NCI-H187 (cell line): ENCODE data around the gene PLCH2.
A peak's percentile ranks its signal among the peaks of the same experiment; 100 is the strongest.

Source experiments
- DNase-seq, 2 experiments: peaks; one replicate each; lab custom pipeline; 2025; lab: John Stamatoyannopoulos, UW

Gene PLCH2

DNA sequence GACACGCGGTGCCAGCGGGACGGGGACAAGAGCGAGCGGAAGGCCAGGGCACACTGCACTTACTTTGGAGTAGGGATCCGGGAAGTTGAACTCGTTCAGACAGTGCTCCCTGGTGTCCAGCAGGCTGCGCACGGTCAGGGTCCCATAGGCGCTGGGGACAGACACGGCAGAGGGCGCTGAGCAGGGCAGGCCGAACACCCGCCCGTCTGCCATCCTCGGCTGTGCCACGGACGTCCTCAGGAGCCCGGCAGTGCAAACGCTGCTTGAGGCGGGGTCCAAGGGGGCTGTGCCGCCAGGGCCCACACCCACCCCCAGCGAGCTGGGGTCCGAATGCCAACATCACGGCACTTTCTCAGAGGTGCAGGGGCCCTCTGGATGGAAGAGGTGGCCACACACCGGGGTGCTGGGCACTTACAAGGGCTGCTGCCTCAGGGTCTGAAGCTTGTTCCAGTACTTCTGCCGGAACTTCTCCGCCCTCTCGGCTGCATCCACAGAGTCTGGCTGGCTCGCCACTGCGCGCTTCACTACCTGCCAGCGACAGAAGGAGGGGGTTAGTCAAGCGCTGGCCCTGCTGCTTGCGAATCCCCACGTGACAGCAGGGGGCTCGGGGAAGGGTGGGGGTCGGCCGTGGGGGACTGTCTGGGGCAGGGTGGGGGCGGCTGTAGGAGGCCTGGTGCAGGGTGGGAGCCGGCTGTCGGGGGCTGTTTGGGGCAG lies 38.0 kb downstream of the PLCH2 start:
- DNase-seq = no peak

DNA sequence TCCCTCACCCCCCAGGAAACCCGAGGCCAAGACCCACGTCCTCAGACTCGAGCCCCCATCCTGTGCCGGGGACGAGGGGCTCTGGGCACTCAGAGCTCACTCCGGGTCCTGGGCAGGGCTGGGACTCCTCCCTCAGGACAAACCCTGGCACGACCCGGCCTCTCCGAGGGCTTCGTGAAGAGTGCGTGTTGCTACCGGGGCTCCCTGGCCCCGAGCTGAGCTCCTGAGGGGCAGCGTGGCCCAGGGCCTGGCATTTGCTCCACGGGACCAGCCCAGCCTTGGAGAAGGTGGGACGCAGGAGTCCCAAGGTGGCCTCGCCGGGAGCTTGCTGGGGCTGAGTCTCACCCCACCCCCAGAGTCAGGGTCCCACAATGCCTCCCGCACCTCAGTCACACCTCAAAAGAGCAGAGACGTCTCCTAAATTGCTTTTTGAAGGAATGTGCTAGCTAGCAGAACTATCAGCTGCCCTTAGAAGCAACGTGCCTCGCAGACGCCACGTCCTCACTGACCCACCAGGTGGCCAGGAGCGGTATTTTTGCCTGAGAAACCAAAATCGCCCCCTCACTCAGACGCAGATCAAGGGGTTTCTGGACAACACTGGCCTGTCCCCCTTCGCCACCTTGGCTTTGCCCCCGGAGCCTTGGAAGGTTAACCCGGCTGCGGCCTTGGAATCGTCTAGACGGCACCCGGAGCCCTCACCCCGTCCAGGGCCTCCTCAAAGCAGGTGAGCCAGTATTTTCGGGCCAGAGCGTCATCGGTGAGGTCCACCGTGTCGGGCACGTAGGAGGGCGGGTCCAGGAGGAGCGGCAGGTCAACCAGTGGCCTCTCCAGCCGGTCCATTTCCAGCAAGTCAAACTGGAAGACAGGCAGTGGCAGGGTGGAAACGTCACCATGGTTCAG lies 39.0 kb downstream of the PLCH2 start:
- no peak for DNase-seq

DNA sequence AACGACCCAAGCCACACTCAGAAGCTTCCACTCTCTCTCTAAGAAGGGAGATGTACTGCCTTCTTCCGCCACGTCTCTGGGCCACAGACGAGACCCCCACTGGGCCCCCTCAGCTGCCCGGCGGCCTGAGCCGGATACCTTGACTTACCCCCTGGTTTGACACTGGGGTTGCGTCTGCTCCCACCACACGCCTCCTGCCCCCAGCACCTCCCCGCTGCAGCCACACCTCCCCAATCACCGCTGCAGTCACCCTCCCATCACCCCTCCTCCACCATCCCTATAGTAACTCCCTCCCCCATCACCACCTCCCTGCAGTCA lies 39.6 kb downstream of the PLCH2 start:
- DNase-seq = no peak

DNA sequence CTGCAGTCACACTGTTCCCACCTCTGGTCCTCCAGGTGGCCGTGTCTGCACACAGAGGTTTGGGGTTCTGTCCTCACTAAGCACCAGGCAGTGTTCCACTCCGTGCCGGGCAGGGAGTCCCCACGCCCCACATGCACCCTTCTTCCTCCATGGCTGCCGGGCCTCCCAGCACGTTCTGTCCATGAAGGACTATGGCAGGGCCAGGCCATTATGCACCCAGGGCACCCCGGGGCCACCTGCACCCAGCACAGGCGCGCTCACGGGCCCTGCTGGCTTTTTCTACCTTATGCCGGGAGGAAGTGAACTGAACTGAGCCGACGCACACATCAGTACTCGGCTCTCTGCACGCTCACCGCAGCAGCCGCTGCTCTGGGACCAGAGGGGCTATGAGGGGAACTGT lies 40.0 kb downstream of the PLCH2 start:
- no peak for DNase-seq

DNA sequence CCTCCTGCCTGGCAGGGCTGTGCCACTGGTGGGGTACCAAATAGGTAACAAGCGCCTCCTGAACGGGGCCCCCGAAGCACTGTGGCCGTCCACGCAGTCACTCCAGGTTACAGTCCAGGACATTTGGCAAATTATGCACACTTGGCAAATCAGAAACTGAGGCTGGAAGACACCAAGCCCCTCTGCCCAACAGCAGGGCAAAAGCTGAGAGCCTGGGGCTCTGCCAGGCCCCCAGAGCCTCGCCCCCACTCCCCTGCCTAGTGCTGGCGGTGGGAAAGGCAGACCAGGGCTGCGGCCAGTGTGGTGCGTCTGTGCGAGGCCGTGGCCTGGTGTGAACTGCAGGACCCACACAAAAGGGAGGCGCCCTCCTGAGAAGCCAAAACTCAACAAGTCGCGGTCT lies 40.9 kb downstream of the PLCH2 start:
- no peak for DNase-seq

DNA sequence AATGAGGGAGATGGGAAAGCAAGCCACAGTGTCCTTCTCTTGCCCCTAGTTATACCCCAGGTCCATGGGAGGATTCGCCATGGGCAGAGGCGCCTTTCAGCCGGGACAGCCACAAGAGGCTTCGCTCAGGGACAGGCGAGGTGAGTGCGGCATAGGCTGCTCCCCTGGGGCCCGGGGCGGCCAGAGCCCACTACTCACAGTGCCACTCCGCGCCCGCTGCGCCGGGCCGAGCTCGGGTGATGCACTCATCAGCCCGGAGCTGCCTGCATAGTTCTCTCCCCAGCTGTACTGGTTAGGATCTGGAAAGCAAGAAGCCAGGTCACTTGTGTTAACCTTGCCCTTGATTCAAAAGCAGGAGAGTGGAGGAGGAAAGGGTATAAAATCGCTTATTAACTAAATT lies 41.9 kb downstream of the PLCH2 start:
- DNase-seq = no peak

DNA sequence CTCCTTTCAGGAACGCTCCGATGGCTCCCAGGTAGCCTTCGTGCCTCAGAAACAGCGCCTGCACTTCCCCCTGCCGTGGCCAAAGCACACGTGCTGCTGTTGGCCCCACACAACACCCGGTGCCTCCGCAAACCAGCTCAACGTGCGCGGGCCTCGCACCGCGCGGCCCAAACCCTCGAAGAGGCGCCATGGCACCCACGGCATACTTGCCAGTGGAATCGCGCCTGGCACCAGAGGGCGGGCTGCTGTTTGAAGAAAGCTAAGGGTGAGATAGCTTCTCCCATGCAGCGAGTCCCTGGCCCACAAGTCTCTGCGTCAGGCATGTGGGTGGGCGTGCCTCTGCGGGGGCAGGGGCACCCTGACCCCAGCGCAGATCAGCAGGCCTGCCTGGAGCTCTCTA lies 42.4 kb downstream of the PLCH2 start:
- no peak for DNase-seq

DNA sequence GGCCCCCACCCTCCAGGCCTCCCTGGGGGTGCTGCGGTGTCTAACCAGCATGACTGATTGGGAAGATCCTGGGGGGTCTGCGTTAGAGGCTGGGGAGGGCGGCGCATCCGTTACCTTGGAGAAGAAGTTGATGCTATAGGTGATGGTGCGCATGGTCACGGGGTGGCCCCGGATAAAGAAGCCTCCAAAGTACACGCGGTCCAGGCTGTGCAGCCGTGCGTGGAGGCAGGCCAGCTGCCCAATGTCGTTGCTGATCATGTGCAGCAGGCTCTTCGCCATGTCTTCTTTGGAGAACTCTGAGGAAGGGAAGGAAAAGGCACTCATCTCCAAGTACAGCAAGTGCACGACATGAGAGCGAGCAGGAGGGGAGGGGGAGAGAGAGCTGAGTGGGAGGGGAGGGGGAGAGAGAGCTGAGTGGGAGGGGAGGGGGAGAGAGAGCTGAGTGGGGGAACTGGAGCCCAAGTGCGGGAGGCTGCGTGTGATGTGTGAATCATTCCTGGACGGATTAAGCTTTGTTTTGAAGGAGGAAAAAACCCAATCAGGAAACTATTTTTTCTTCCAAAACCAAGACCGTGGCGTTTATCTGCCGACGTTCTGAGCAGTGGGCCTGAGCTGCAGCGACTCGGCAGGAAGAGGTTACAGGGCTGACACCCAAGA lies 43.1 kb downstream of the PLCH2 start:
- no peak for DNase-seq

DNA sequence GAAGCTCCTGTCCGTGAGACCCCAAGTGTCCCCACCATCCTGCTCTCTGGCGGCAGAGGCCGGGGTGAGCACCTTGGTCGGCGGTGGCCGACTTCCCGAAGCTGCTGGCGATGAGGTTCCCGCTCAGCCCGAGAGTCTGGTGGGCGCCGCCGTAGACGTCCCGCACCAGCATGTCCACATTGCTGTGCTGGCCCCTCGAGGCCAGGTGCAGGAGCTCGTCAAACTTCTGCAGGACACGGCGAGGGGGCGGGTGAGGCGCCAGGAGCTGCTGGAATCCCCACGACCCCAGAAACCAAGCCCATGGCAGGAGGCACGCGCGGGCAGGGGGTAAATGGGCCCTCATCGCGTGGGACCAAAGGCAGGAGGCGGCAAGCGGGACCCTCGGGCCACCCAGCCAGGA lies 43.6 kb downstream of the PLCH2 start:
- DNase-seq = no peak

DNA sequence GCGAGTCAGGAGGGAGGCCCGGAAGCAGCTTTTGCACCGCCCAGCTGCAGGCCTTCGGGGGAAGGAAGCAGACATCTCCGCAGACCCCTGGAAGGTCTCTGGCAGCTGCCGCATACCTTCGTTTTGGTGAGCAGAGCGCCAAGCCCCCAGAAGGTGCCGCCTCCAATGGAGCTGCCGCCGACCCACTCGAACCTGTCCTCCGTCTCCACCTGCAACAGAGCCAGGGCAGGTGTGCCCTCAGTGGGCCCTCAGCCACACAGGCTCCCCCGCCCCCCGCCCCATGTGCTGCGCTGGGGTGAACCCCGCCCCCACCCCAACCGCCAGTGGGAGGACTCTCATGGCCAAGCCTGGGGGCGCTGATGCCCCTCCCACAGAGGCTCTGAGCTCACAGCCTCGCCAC lies 44.1 kb downstream of the PLCH2 start:
- no peak for DNase-seq

DNA sequence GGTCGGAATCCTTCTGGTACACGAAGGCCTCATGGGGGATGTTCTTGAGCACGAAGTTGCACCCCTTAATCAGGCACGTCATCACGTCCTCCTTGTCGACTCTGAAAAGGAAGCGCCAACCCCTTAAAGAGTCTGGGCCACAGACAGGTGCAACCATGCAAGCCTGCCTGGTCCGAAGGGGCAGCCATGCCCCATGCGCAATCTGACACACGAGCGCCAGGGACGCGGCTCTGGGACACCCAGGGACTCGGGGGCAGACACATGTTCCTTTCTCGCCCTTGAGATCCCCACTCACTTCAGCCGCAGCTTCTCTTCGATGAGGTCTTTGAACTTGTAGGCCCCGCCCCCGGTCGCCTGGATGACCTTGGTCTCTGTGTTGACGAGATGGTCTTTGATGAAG lies 44.7 kb downstream of the PLCH2 start:
- no peak for DNase-seq

DNA sequence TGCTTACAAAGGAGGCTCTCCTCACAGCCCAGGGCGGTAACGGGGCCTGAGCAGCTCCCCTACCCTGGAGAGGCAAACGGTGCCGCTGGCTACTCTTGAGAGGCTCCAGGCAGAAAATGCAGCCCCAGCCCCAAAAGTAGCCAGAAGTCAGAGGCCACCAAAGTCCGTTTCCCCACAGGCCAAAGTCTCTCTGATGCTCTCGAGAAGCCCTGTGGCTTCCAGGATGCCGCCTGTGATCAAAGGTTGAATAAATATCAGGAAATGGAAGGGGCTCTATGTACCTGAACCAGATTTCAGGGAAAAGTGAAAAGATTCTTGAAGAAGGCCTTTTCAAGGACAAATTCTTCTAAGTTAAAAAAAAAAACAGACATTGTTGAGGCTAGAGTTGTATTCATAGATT lies 46.1 kb downstream of the PLCH2 start:
- no peak for DNase-seq

DNA sequence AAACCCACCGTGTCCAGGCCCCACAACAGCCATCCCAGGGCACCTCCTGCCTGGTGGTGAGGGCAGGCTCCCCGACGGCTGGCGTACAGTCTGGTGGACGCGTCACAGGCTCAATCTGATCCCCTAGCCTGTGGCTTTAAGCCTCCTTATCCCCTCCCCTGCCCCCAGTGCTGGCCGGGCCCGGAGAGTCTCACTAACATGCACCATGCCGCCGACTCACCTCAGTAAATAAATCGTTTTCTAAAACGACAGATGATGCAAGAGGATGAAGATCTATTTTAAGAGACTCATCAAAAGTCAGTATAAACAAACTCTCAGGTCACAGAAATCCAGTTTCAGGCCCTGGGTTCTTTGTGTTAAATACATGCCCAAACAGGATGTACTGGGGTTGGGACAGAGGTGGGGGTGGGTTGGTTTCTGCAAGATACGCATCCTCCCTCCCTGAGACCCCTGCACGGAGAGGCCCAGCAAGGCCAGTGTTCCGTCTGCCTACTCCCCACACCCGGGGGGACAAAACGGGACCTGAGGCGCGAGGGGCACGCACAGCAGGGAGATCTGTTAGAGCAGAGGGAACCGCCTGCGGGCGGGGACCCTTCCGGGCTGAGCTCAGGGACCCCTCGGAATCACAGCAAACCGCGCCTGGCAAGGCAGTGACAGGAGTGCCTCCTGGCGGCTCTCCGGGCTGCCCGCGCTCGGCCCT lies 47.3 kb downstream of the PLCH2 start:
- DNase-seq = no peak

DNA sequence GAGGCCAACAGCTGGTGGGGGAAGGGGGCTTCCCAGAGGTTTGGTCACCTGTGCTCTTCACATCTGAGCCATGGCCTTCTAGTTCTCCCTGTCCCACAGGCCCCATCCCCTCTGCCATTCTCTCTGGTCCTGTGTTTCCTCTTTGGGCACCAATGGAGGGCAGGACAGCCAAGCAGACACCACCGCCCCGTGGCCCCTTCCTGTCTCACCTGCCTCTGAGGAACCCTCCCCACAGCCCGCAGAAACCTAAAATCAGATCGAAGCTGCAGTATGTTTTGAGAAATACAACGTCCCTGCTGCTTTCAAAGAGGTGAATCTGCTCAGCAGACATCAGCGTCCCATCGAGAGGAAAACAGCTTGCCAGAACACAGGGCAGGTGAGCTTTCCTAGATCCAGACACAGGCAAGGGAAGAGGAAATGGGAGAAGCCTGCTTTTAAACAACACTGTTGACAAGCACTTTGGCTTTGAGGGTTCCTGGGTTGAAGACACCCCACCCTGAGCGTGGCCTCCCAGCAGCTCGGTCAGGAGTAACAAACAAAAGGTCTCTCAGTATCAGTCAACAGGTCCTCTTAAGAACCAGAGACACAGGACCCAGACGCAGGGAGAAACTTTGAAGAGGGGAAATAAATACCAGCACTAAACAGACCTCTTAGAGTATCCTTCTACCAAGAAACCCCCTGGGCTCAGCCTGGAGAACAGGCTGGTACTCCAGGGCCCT lies 48.0 kb downstream of the PLCH2 start:
- no peak for DNase-seq

DNA sequence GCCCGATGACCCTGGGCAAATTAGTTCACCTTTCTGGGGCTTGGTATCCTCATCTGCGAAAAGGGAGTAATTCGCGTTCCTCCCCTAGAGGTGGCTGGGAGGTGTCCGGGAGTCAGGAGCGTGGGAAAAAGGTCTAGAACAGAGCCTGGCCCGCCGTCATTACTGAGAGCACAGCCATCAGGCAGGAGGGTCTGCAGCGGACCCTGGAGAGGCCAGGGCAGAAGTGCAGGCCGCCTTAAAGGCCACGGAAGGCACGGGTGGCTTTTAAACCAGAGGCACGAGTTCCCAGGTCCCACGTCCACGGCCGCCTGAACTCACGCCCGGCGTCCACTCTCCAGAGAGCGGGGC lies 49.5 kb downstream of the PLCH2 start:
- DNase-seq = no peak

DNA sequence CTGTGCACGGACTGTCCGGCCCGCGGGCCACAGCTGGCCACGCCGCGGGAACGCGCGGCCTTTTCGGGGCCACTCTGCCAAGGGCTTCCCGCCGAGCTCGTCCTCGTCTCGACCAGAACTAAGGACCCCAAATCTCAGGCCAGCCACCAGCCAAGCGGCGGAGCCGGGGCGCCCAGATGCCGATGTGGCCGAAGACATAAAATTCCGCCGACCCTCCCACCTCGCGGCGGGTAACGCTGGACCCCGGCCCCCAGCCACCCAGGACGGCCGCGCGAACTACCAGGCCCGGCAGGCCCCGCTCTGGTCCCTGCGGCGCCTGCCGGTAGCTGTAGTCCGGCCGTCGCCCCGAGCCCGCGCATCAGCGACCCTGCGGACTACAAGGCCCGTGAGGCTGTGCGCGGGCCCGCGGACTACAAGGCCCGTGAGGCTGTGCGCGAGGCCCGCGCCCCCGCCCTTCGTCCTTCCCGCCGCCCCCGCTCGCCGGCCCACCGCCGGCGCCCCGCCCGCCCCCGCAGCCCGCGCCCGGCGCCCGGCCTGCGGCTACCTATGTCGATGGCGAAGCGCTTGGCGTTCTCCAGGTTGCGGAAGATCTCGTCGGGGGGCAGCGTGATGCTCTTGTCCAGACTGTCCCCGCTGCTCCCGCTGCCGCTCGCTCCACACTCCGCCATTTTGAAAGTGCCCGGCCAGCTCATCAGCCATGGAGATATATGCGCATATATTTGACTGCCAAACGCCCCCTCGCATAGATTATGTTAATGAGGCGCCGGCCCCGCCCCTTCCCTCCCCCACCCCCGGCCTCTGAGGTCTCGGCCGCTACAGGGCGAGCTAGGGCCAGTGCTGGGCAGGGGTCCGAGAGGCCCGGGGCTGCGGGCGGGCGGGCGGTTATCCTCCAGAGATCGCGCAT lies 50.1 kb downstream of the PLCH2 start, which contains the start of gene PANK4:
TSS of gene PANK4 (minus strand) at position 677 of the 904 bp plus-strand sequence. CDS start at position 668, 9 bp downstream.
- peak; percentile 39 to 79 for DNase-seq

DNA sequence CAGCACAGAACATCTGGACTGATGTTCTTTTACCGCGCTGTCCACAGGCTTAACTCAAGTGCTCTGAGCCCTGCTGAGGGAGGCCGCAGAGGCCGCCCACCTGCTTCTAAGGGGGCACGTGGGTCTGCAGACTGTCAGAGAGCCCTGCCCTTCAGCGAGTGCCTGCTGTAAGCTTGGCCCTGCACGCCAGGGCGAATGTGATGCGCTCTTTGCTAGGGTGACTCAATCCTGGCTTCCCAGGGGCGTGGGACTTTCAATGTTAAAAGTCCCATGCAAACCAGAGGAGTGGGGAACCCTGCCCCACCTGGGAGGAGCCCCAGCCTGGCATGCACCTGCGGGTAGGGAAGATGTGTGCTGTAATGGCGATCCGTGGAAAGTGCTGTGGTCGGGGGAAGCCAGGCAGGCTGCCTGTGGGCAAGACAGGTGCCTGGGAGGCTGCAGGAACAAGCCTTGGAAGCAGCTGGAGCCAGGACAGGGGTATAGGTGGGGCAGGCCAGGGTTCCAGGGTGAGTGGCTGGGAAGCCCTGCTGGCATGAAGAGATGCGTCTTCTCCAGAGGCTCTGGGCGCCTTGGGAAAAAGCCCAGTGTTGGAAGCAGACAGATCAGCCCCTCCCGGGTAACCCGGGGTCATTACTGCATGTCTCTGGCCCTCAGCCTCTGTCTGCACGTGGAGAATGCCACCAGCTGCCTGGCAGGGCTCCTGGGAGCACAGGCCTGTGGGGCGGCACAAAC lies 50.9 kb downstream of the PLCH2 start:
- DNase-seq = no peak

DNA sequence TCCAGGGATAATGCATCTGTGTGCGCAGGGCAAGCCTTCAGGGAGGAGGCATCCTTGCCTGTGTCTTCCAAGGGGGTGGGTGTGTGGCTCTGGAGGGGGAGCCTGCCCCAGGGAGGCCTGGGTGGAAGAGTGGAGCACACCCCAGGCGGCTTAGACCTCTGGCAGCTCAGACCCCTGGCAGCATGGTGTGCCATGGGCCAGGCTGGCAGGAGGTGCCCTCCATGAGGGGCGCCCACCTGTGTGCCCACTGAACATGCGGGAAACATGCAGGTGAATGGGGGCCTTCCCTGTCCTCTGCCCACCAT lies 51.4 kb downstream of the PLCH2 start:
- no peak for DNase-seq

DNA sequence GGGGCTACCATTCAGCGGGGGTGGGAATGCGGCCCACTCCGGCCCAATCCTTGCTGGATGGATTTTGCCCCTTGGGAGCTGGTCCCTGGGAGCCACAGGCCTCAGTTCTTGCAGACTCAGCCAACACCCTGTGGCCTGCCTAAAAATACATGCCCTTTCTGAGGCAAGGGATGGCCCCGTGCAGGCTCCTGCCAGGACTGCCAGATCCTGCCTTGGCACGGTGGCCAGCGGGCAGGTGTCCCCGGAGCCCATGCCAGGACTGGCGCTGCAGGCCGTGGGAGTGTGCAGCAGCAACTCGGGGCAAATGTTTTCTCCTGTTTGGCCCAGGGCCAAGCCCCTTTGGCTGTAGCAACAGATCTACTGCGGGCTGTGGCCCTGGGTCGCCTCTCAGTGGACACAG lies 51.9 kb downstream of the PLCH2 start:
- DNase-seq = no peak

DNA sequence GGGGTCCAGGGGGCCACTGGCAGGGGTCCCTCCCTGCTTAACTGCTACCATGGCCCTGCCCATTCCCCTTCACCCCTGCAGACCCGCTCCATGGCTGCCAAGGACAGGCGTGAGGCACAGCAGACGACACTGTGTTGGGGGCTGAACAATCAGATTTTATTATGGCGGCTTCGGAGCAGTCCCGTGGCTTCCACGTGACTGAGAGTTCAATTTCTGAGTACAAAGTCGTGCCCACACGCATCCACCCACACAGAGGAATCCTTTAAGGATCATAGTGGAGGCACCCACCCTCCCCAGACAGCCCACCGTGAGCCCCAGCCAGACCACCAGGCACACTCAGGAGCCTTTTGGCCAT lies 52.5 kb downstream of the PLCH2 start:
- no peak for DNase-seq
